Measurements from ENCODE around the gene CHSY1.

The CHSY1 gene

GRCh38 chr15:101152914-101153313 is 98.9 kb downstream of the CHSY1 start:
- DNase-seq (ENCODE audit: low spot score): no peak

GRCh38 chr15:101151288-101151687 is 100.6 kb downstream of the CHSY1 start:
- no peak for DNase-seq (ENCODE audit: low spot score)

GRCh38 chr15:101150723-101151040 is 101.2 kb downstream of the CHSY1 start:
- no peak for DNase-seq (ENCODE audit: low spot score)

GRCh38 chr15:101149864-101150722 is 101.8 kb downstream of the CHSY1 start:
- DNase-seq (ENCODE audit: low spot score): no peak

GRCh38 chr15:101148881-101149664 is 102.8 kb downstream of the CHSY1 start:
- DNase-seq (ENCODE audit: low spot score): no peak

GRCh38 chr15:101148166-101148880 is 103.5 kb downstream of the CHSY1 start:
- no peak for DNase-seq (ENCODE audit: low spot score)

GRCh38 chr15:101147181-101147580 is 104.7 kb downstream of the CHSY1 start:
- no peak for DNase-seq (ENCODE audit: low spot score)

- DNase-seq (ENCODE audit: low spot score): no peak
Observed at GRCh38 chr15:101146118-101146702, 105.6 kb downstream of the CHSY1 start.

- DNase-seq (ENCODE audit: low spot score): no peak
Observed at GRCh38 chr15:101145362-101145761, 106.5 kb downstream of the CHSY1 start.

GRCh38 chr15:101143321-101143720 is 108.5 kb downstream of the CHSY1 start:
- no peak for DNase-seq (ENCODE audit: low spot score)

- DNase-seq (ENCODE audit: low spot score): no peak
Observed at GRCh38 chr15:101142711-101143110, 109.1 kb downstream of the CHSY1 start.

GRCh38 chr15:101141926-101142527 is 109.8 kb downstream of the CHSY1 start:
- no peak for DNase-seq (ENCODE audit: low spot score)

GRCh38 chr15:101140697-101141065 is 111.2 kb downstream of the CHSY1 start:
- no peak for DNase-seq (ENCODE audit: low spot score)

GRCh38 chr15:101139986-101140696 is 111.7 kb downstream of the CHSY1 start:
- DNase-seq (ENCODE audit: low spot score): no peak

- DNase-seq (ENCODE audit: low spot score): no peak
Observed at GRCh38 chr15:101138913-101139880, 112.7 kb downstream of the CHSY1 start.

GRCh38 chr15:101138086-101138660 is 113.7 kb downstream of the CHSY1 start:
- DNase-seq (ENCODE audit: low spot score): no peak

- DNase-seq (ENCODE audit: low spot score): no peak
Observed at GRCh38 chr15:101137312-101137940, 114.4 kb downstream of the CHSY1 start.

- DNase-seq (ENCODE audit: low spot score): no peak
Observed at GRCh38 chr15:101136381-101137268, 115.2 kb downstream of the CHSY1 start.
